ENCODE results near the gene TRIP4. TPM values are rescaled to one million over a fixed set of nuclear protein-coding genes. Genes with fewer than 3 reads are reported as not detected.

The TRIP4 gene
- total RNA-seq, 1 experiment from 2014 or later: 21.7 TPM

DNA sequence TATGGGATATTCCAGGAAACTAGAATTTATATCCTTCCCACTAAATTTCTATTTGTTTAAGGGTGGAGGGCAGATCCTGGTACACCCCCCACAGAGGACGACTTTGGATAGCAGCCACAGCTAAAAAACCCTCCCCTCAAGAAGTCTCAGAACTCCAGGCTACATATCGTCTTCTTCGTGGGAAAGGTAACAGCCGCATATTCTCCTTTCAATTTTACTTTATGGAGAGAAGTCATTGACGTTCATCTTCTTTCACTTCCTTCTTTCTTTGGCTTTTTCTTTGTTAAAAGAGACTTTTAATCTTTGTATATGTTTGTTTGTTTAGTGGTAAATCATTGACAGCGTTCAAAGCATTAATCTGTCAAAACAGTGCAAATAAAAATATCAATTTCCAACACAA lies 36.3 kb downstream of the TRIP4 start:
- H4K91ac ChIP-seq (ENCODE audit: insufficient read length, low read depth, low read length): no peak overlapping the region
- no peaks in the 10 kb centered on the region for H3K9me3 ChIP-seq (ENCODE audit: control insufficient read depth, low read depth, low read length)
- no peaks in the 10 kb centered on the region for H3K79me2 ChIP-seq (ENCODE audit: insufficient read depth, low read length)
- H3K18ac ChIP-seq (ENCODE audit: insufficient read length, low read depth, low read length): no peak overlapping the region
- no peaks in the 10 kb centered on the region for H3K79me1 ChIP-seq (ENCODE audit: insufficient read depth, low read depth, low read length, poor library complexity, severe bottlenecking)
- H3K27ac ChIP-seq (ENCODE audit: insufficient read length, low read depth, low read length): no peak overlapping the region
- H3K23me2 ChIP-seq (ENCODE audit: insufficient read length, low read depth, low read length, poor library complexity, severe bottlenecking): no peaks in the 10 kb centered on the region
- TF ChIP-seq, protein P1, sequence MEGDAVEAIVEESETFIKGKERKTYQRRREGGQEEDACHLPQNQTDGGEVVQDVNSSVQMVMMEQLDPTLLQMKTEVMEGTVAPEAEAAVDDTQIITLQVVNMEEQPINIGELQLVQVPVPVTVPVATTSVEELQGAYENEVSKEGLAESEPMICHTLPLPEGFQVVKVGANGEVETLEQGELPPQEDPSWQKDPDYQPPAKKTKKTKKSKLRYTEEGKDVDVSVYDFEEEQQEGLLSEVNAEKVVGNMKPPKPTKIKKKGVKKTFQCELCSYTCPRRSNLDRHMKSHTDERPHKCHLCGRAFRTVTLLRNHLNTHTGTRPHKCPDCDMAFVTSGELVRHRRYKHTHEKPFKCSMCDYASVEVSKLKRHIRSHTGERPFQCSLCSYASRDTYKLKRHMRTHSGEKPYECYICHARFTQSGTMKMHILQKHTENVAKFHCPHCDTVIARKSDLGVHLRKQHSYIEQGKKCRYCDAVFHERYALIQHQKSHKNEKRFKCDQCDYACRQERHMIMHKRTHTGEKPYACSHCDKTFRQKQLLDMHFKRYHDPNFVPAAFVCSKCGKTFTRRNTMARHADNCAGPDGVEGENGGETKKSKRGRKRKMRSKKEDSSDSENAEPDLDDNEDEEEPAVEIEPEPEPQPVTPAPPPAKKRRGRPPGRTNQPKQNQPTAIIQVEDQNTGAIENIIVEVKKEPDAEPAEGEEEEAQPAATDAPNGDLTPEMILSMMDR (conservative IDR thresholded peaks at IDR 0.05): no peak
- no peak overlapping the region for H3K14ac ChIP-seq (ENCODE audit: insufficient read depth, low read length)
- no peak overlapping the region for H2AFZ ChIP-seq (ENCODE audit: low read length)
- no peak overlapping the region for H2BK20ac ChIP-seq (ENCODE audit: low read depth, low read length, poor library complexity, severe bottlenecking)
- H3K27me3 Mint-ChIP-seq (ENCODE audit: low read depth): no peaks in the 10 kb centered on the region
- no peak for DNase-seq
- no peaks in the 10 kb centered on the region for H3K4me1 Mint-ChIP-seq
- H2BK15ac ChIP-seq (ENCODE audit: low read depth, low read length): no peak overlapping the region
- no peak overlapping the region for H3K9ac ChIP-seq (ENCODE audit: extremely low read depth, insufficient read length, low read length)
- H3K23ac ChIP-seq (ENCODE audit: insufficient read length, low read depth, low read length): no peak overlapping the region
- H3K56ac ChIP-seq (ENCODE audit: insufficient read length, low read depth, low read length): no peak overlapping the region
- no peak overlapping the region for H2AK5ac ChIP-seq (ENCODE audit: insufficient read length, low read length)
- no peak overlapping the region for H2BK120ac ChIP-seq (ENCODE audit: low read depth, low read length, poor library complexity, severe bottlenecking)
- no peaks in the 10 kb centered on the region for H3K27me3 ChIP-seq (ENCODE audit: insufficient read depth, low read length)
- no peak overlapping the region for H3K4ac ChIP-seq (ENCODE audit: low read depth, low read length)
- H3K27ac Mint-ChIP-seq: no peak overlapping the region
- H3K4me2 ChIP-seq (ENCODE audit: insufficient read depth, insufficient read length, low read length): no peak overlapping the region
- H3T11ph ChIP-seq (ENCODE audit: low read length): no peak overlapping the region
- H4K5ac ChIP-seq (ENCODE audit: insufficient read length, low read depth, low read length): no peak overlapping the region
- no peak overlapping the region for H2BK5ac ChIP-seq (ENCODE audit: insufficient read length, low read length)
- WGBS (ENCODE audit: extremely low coverage, insufficient read length, low lambda C conversion rate): no CpG with 5 or more reads among the region's 6 CpGs
- H2BK12ac ChIP-seq (ENCODE audit: insufficient read length, low read depth, low read length): no peak overlapping the region
- H4K8ac ChIP-seq (replicated peaks; ENCODE audit: insufficient read length, low read depth, low read length): no peak overlapping the region
- H3K4me1 ChIP-seq (ENCODE audit: insufficient read depth, low read length): no peaks in the 10 kb centered on the region
- H3K36me3 Mint-ChIP-seq (ENCODE audit: insufficient read depth in 1 of 3, low read depth in 3 of 3): peaks cover 5 to 60% (median 14%) of the 10 kb centered on the region in 3 experiments; a peak in 5 of 7 replicates
- no peaks in the 10 kb centered on the region for H4K20me1 ChIP-seq (ENCODE audit: control insufficient read depth, insufficient read depth, insufficient read length)
- no peaks in the 10 kb centered on the region for H3K9me3 Mint-ChIP-seq
- no peak overlapping the region for H3K4me3 Mint-ChIP-seq
